AML-193 (cell line): ENCODE data around the gene A2ML1.
"Not testable (repeated sequence)": the region's sequence is repeated elsewhere in the genome, so short reads cannot be mapped to it uniquely, and the experiment has no call there.

Experiments
- DNase-seq, 2 experiments: peaks; one replicate each; lab custom pipeline; 2025; lab: John Stamatoyannopoulos, UW

The A2ML1 gene

DNA sequence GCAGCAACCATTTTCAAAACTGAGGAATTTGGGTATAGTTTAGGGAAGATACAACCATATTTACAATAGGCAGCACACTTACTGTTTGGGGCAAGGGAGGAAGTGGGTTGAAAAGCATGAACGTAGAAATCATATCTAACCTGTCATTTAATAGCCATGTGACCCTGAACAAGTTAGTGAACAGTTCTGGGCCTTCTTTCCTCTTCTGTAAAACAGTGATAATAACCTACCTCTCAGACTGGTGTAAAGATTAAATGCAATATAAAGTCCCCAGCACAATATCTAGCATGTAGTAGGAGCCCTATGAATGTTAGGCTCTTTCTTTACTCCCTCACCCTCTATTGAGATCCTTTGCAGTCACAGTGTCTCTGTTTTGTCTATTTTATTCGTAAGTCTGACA is 33.5 kb downstream of the A2ML1 start:
- no peak for DNase-seq

DNA sequence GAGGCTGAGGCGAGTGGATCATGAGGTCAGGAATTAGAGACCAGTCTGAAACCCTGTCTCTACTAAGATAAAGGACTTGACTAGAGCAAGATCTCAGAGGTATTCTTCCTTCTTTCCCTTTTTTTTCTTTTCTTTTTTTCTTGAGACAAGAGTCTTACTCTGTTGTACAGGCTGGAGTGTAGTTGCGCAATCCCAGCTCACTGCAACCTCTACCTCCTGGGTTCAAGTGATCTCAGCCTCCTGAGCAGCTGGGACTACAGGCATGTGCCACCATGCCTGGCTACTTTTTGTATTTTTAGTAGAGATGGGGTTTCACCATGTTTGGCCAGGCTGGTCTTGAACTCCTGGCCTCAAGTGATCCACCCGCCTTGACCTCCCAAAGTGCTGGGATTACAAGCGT is 37.0 kb downstream of the A2ML1 start:
- DNase-seq, result not testable (repeated sequence)

DNA sequence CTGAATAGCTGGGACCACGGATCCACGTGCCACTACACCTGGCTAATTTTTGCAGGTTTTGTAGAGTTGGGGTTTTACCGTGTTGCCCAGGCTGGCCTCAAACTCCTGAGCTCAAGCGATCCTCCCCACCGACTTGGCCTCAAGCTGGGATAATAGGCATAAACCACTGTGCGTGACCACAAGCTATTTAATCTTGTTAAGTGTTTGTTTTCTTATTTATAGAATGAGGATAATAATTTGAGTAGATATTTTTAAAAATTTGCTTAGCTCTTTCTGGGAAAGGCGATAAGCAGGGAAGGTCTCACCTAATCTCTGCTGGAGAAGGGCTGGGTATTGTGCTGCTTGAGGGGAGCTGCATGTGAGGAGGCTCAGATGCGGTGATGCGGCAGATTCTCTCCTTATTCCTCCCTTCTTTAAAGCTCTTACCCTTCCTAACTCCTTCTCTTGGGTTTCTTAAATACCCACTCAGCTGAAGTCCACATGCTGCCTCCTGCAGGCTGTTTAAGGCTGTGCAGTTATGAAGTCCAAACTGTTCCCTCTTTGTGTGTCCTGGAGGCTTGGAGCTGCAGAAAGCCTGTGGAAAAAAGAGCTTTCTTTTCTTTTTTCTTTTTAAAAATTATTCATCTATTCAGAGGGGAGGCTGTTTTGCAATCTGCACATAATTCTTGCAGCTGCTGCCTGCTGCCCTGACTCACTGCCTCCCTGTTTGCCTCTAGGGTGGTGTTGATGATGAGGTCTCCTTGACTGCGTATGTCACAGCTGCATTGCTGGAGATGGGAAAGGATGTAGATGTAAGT is 37.9 kb downstream of the A2ML1 start:
- peak; percentile 32 to 36 for DNase-seq

DNA sequence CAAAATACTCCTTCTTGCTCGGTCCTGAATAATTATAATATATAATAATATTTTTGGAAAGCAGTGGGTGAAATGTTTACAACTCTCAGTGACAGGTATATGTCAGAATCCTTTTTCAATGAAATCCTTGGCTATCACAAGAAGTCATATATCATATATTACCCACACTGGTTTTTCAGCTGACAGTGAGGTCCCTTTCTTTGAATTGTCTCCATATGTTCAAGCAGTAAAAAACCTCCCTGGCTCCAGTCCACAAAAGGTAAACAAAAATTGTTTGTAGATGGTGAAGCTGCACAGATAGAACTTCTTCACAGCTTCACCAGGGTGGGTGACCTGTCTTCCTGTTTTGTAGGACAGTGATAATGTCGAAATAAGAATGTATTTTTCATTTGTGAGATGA is 44.0 kb downstream of the A2ML1 start:
- DNase-seq, result no peak

DNA sequence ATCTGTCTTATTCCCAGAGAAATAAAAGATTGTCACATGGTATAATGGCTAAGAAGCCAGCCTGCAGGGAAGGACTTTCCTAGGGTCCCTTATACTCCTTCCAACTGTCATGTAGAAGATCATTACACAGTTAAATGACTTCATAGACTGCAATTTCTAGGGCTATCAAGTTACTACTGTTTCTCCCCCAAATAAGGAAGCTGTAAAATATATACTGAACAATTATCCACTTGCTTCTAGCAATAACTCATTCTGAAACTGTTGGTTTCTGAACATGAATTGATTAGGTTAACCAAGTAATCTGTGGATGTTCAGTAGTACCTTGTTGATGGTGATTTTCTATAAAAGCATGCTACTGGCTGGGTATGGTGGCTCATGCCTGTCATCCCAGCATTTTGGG is 44.6 kb downstream of the A2ML1 start:
- DNase-seq, result no peak

DNA sequence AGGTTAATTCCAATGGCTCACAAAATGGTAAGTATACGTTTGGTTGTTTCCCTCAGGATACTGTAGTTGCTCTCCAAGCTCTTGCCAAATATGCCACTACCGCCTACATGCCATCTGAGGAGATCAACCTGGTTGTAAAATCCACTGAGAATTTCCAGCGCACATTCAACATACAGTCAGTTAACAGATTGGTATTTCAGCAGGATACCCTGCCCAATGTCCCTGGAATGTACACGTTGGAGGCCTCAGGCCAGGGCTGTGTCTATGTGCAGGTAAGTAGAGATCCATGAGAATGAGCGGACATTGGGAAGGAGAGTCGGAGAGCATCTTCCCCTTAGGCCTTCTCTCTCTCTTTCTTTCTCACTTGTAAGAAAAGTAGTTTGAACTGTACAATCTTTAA is 45.4 kb downstream of the A2ML1 start:
- DNase-seq, result no peak

DNA sequence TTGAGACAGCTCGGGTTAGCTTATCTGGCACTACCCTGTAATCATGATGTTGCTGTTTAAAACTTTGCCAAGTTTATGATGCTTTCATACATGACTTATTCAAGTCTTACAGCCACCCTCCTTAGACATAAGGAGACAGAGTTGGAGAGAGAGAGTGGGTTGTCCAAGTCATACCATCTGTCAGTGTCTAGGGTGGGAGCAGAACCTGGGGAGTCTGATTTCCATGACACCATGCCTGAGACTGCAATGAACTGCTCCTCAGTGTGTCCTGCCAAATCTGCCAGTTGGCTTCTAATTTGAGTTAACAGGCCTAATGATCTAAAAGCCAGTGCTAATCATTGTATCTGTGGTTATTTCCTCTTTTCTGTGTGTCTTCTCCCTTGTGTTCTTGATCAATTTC is 48.2 kb downstream of the A2ML1 start:
- DNase-seq, result no peak

DNA sequence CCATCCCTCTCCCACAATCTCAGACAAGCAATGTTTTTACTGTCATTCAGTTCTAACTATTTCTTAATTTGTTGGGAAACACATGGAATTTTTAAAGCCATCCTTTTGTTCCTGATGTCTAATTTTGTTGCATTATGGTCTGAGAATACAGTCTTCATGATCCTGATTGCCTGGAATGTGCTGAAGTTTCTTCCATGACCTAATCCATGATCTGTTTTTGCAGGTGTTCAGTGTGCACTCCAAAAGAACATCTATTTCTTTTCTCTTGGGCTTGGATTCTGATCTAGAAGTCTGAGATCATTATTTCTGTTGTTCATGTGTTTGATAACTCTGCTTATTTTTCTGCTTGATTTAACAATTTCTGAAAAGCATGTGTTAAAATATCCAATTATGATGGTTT is 48.6 kb downstream of the A2ML1 start:
- no peak for DNase-seq

DNA sequence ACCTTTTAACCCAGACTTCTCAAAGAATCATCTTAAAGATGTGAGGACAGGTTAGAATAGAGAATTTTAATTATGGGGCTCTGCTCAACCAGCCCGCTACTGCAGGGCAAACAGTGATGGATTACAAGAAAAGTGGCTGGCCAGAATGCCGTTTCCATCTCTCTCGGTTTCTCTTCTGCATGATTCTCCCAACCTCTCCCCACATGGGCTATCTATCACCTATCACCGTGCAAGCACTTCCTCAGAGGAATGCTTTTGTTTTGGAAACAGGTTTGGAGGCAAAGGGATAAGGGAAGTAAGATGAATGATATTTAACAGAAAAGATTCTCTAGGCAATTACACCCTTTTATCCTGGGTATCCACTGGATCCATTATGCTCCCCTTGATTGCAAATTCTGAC is 54.5 kb downstream of the A2ML1 start:
- no peak for DNase-seq

DNA sequence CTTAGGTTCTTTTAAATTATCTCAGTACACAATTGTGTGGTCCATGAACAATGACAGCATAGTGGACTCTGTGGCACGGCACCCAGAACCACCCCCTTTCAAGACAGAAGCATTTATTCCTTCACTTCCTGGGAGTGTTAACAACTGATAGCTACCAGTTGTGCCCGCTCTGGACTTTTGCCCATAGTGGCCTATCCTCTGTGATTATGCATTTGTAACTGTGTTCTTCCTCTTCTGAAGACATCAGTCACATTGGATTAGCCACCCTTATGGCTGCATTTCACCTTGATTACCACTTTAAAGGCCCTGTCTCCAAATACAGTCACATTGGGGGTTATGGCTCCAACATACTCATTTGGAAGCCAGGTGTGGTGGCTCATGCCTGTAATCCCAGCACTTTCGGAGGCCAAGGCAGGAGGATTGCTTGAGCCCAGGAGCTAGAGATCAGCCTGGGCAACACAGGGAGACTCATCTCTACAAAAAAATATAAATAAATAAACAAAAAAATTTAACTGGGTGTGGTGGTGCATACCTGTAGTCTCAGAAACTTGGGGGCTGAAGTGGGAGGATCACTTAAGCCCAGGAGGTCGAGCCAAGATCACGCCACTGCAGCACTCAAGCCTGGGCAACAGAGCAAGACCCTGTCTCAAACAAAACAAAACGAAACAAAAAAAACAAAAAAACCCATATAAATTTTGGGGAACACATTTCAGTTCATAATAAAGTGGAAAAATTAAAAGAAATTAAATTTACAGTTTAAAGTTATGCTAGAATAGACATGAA is 64.3 kb downstream of the A2ML1 start:
- DNase-seq, result no peak

DNA sequence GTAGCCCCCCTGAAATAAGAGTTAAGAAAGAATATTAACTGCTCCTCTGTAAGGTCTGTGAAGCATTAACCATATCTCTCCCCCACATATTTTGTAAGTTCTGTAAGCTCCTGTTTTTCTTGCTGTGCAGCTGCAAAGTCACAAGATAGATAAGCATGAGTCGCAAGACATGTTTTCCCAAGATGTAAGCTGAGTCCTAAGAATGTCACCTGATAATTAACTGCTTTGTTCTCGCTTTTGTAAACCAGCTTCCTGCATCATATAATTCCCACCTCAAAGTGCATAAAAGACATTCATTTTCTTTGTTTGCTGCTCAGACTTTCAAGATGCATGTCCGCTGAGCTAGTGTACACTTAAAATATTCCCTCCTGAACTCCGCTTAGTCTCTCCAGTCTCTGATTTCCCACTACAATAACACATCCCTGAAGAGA is 64.9 kb downstream of the A2ML1 start:
- no peak for DNase-seq

DNA sequence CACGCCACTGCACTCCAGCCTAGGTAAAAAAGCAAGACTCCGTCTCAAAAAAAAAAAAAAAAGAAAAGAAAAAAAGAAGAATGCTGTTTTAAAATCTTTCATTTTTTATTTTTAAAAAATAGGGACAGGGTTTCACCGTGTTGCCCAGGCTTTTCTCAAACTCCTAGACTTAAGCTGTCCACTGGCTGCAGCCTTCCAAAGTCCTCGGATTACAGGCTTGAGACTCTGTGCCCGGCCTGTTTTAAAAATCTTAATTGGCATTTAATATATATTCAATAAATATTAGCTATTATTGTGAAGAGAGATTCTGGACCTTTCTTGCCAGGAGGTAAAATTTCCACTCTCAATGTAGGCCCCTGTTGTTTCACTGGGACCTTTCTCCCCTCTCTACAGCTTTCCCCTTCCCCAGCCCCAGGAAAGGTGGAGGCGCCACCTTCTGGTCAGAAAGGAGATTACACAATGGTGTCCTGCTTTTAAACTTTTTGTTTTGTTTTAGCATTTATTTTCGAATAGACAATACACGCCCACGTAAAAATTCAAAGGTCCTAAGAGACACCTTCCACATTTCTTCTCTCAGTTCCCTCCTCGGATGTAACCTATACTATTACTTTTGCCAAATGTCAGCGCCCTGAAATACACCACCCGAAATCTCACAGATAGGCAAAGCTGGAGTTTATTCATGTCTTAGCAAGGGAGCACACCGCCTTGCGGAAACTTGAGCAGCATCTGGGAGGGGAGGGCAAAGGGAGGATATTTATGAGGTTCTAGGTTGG is 68.1 kb downstream of the A2ML1 start:
- peak; percentile 42 to 46 for DNase-seq

DNA sequence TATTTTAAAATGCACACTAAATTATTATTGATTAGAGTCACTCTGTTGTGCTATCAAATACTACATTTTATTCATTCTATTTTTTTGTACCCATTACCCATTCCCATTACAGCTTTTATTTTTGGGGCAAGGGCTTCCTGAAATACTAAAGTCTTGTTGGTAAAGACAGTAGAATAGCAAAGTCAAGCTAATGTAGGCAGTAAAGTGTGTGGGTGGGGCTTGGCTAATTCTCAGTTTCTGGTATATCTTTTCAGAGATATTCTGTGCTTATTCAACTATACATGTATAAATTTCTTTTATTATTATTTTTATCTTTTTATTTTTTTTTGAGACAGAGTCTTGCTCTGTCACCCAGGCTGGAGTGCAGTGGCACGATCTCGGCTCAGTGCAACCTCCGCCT is 69.6 kb downstream of the A2ML1 start:
- no peak for DNase-seq

DNA sequence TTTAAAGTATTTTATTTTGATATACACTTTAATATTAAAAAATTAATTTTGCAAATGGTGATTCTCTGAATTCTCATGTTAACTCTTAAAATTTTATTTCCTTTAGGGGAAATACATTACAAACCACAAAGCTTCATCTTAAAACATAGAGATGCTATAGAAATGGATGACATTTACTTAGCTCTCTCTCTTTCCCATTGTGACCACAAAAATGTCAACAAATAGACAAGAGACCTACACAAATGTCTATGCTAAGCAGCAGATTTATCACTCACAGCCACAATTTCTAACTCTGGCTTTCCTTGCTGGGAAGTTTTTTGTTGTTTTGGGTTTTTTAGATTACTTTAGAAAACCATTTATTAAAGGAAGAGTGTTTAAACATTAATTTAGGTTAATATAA is 72.0 kb downstream of the A2ML1 start:
- DNase-seq, result no peak

DNA sequence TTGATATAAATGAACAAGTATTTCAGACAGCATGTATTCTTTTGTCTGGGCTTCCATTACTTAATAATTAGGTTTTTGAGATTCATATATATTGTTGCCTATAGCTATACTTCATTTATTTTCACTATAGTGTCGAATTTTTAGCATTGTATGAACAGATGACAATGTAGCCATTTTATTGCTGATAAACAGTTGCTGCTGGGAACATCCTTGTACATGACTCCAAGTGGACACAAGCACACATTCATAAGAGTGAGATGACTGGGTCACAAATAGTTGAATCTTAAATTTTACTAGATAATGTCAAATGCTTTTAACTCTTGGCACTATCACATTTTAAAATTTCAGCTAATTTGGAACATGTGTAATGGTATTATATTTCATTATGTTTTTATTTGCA is 72.6 kb downstream of the A2ML1 start:
- no peak for DNase-seq

DNA sequence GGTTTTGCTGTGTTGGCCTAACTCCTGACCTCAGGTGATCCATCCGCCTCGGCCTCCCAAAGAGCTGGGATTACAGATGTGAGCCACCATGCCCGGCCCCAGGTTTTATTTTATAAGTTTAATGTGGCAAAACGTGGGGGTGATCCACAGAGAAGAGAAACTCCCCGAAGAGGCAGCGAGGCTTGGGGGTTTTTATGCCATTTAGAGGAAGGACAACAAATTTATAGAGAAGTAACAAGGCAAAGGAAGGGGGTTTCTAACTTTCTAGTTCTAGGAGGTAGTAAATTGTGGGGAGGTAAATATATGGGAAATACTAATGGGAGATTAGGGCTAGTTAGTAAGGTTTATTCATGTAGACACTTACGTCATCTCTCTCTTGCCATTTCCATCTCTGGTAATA is 74.7 kb downstream of the A2ML1 start:
- no peak for DNase-seq

DNA sequence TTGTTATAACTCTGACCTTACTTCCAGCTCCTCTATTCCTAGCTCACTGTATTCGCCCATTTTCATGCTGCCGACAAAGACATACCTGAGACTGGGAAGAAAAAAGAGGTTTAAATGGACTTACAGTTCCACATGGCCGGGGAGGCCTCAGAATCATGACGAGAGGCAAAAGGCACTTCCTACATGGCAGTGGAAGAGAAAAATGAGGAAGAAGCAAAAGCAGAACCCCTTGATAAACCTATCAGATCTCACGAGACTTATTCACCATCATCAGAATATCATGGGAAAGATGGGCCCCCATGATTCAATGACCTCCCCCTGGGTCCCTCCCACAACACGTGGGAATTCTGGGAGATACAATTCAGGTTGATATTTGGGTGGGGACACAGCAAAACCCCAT is 77.4 kb downstream of the A2ML1 start:
- peak; percentile 18 to 45 for DNase-seq

DNA sequence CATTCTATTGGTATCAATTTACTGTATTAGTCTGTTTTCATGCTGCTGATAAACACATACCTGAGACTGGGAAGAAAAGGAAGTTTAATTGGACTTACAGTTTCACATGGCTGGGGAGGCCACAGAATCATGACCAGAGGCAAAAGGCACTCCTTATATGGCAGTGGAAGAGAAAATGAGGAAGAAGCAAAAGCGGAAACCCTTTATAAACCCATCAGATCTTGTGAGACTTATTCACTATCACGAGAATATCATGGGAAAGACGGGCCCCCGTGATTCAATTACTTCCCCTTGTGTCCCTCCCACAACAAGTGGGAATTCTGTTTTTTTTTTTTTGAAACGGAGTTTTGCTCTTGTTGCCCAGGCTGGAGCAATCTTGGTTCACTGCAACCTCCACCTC is 80.3 kb downstream of the A2ML1 start:
- DNase-seq, result peak in 1 of 2 experiments; percentile 7

DNA sequence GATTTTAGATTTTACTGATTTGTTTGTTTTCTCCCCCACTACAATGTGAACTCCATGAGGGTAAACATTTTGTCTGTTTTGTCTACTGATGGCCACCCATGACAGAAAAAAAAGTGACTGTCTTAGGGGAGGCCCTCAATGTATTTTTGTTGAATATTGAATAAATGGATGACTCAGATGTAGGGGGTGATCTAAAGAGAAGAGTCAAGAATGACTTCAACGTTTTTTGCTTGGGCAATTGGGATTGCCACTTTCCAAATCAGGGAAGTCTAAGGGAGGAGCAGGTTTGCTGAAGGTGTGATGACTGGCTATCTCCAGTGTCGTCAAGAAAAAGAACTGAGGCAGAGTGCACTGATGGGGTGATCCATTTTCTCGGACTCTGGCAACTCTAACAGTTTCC is 81.2 kb downstream of the A2ML1 start:
- no peak for DNase-seq

DNA sequence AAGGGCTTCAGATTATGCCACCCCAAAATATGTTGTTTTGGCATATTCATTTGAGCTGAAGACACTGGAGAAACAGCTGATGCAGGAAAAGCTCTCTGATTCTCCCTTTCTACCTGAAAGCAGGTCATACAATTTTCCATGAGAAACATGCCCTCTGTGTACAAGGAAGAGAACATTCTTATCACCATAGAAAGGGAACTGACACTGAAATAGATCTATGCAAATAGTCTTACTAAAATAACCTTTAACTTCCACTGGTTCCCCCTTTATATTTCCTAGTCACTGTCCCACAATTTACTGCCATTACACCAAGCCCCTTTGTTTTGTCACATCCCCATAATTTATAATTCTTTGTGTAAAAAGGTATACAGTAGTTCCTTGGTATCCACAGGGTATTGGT is 82.2 kb downstream of the A2ML1 start:
- DNase-seq, result no peak

DNA sequence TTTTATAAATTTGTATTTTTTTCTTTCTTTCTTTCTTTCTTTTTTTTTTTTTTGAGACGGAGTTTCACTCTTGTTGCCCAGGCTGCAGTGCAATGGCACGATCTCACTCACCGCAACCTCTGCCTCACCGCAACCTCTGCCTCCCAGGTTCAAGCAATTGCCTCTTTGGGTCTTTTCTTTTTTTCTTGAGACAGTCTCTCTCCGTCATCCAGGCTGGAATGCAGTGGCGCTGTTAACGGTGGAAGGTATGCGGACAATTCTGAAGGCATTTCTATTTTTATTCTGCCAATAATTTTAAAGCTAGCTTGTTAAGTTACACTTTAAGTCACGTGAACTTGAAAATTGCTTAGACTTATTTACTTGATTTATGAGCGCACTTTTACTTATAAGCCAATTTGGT is 83.1 kb downstream of the A2ML1 start:
- DNase-seq, result no peak

DNA sequence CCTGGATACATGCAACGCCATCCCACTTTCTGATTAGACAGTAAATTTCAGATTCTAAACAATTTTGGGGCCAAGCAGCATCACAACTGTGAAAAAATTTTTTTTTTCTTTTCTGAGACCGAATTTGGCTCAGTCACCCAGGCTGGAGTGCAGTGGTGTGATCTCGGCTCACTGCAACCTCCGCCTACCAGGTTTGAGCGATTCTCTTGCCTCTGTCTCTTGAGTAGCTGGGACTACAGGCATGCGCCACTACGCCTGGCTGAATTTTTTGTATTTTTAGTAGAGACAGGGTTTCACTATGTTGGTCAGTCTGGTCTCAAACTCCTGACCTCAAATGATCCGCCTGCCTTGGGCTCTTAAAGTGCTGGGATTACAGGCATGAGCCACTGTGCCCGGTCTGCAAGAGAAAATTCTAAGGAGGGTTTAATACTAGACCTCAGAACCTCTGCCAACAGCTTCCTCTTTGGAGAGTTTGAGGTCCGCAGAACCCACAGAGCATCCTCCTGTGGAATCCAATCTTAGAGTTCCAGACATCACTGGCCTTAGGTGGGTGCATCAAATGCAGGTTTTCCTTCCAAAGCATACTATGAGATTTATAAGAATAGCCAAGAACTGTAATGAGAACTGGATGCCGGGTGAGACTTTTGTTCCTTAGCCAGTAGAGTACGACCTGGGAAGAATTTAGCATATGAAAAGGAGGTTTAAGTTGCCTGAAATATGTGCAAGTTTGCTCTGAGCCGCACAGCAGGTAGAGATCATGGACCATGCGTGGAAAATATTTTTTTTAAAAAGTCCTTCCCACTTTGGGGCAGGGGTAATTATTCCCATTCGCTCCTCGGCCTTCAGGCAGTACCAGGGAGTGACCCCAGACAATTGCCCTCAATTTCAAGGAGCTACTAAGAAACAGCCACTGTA is 84.1 kb downstream of the A2ML1 start:
- no peak for DNase-seq
